ENCODE measurements around the gene SIPA1L3.
"Not testable (repeated sequence)": the region's sequence is repeated elsewhere in the genome, so short reads cannot be mapped to it uniquely, and the experiment has no call there.

The SIPA1L3 gene

DNA sequence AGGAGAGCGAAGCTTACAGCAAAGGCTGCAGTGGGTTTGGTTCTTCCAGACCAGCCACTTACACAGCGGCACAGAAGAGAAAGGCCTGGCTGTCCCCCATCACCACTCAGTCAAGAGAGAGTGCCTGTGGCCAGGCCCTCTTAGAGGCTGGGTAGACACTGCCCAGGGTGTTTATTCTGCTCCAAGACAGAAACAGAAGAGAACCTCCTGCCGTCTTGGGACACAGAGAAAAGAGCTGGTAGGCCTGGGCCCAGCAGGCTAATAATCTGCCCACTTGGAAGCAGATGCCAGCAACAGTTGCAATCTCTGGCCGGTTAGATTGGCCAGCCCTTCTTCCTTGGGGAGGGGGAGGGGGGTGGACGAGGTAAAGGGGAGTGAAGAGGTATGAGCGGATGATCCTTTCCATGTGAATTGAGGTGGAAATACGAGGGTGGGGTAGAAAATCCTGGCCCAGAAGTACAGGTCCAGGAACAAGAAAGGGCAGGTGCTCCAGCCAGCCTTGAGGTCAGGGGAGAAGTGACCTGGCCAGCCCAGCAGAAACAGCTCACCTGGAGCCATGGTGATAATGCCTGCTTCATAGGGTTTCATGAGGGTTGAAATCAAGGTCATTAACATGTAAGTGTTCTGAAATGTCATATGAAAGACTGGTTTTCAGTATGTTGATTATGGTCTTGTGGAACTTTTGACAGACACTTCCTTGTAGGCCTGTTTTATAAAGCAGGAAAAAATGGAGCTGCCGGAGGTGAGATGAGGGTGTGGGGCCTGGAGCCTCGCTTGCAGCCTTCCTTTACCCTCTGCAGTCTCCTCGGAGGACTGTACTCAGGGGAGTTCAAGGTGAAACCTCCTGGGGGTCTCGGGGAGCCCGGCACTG, 116.9 kb downstream of the SIPA1L3 start:
- DNase-seq = no peak

- no peak for DNase-seq
Measured at GRCh38 chr19:38024992-38025908, 118.2 kb downstream of the SIPA1L3 start.

GRCh38 chr19:38025909-38026307, 118.9 kb downstream of the SIPA1L3 start:
- no peak for DNase-seq

DNA sequence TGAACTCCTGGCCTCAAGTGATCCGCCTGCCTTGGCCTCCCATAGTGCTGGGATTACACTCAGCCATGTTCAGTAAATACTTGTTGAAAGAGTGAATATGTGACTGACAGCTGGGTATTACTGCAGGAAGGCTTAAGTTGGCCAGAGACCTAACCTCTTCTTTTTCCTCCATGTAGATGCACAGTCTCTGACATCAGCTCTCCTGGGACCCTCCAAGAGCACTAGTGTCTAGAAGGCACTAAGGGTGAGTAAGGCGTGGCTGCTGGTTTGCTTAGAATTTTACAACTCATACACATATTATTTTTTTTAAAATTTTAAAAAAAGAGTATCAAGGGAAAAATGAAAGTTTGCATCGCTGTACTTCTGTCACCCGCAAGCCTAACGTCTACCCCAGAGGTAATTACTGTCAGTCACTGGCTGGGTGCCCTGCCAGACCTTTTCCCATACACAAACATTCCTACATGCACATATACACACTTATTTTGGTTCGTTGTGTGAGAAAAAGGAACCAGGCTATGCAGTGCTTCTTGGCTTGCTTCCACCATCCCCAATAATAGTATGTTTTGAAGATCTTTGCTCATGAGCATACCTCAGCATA, 122.0 kb downstream of the SIPA1L3 start:
- DNase-seq = no peak

- not testable (repeated sequence) for DNase-seq
Measured at GRCh38 chr19:38030001-38030400, 123.0 kb downstream of the SIPA1L3 start.

- DNase-seq = no peak
Measured at GRCh38 chr19:38030686-38031422, 123.8 kb downstream of the SIPA1L3 start.

- no peak for DNase-seq
Measured at GRCh38 chr19:38031423-38031770, 124.4 kb downstream of the SIPA1L3 start.

DNA sequence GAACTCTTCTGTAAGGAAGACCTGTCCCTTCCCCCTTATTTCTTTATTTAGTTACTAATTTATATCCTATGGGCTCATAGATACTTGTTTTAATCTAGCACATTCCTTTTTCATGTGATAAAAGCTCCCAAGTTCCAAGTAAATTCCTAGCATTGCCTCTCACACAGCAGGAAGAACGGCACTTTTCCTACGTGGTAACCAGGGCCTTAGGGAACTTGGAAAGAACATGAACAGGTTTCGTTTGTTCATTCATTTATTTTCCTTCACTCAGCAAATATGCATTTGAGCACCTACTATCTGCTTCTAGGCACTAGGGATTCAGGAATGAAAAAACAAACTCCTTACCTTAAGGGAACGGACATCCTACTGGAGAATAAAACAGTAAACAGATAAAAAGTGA, 125.1 kb downstream of the SIPA1L3 start:
- DNase-seq = no peak

DNA sequence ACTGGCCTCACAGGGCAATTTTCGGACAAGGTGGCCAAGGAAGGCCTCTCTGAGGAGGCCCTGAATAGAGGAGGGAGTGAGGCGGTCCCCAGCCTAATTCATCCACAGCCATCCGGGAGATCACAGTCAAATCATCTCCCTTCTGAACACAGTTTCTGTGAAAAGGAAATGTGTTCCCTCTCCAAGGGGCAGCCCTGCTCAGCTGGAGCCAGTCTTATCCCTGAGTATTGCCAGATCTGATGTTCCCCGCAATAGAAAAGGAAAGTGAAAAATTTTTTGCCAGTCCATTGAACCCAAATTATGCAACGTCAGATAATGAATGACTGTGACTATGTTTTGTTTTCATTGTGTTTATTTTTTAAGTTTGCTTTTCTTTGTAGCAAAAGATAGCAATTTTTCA, 125.9 kb downstream of the SIPA1L3 start:
- no peak for DNase-seq

DNA sequence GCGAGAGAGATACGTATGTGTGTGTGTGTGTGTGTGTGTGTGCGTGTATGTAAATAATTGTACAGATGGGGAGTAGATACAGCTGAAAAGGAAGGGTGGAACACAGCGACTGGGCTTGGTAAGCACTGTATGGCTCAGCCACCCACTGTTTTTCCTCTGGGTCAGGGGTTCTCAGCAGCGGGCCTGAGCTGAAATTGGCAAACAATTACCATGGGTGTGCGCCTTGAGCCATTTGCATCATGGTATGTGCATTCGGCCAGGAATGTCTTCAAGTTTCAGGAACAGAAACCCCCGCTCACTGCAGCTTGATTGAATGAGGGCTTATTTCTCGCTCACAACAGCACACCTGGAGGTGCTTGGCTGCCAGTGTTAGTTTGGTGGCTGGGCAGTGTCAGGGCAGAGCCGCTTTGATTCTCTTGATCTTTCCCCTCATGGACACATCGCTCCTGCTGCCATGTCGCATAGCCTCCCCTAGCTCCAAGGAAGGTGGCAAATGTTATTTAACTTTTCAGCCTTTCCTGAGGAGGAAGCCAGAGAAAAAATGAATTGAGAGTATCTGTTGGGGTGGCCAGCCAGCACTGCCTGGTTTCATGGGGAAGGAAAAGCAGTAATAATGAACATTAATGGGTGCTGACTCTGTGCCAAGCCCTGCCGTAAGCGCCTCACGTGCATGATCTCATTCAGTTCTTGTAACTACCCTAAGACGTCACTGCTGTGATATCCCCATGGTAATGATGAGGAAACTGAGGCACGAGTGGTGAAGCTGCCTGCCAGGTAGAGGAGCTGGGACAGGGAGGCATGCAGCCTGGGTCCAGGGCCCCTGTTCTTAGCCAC, 126.9 kb downstream of the SIPA1L3 start:
- DNase-seq = peak; percentile 90

DNA sequence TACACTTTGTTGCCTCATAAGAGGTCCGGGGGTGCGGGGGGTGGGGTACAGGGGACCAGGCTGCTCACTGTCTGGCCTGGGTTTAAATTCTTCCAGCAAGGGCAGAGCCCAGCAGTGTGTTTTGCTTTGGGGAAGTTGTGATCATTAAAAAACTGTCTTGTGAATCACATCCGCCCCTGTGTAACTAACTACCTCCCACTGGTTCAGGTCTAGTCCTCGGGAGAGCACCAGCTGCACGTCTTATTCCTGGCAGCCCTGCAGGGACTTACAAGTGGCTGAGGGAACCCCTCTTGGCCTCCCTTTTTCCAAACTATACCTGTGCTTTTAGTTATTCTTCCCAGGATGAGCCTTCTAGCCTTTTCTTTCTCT, 127.5 kb downstream of the SIPA1L3 start:
- DNase-seq = peak; percentile 13

DNA sequence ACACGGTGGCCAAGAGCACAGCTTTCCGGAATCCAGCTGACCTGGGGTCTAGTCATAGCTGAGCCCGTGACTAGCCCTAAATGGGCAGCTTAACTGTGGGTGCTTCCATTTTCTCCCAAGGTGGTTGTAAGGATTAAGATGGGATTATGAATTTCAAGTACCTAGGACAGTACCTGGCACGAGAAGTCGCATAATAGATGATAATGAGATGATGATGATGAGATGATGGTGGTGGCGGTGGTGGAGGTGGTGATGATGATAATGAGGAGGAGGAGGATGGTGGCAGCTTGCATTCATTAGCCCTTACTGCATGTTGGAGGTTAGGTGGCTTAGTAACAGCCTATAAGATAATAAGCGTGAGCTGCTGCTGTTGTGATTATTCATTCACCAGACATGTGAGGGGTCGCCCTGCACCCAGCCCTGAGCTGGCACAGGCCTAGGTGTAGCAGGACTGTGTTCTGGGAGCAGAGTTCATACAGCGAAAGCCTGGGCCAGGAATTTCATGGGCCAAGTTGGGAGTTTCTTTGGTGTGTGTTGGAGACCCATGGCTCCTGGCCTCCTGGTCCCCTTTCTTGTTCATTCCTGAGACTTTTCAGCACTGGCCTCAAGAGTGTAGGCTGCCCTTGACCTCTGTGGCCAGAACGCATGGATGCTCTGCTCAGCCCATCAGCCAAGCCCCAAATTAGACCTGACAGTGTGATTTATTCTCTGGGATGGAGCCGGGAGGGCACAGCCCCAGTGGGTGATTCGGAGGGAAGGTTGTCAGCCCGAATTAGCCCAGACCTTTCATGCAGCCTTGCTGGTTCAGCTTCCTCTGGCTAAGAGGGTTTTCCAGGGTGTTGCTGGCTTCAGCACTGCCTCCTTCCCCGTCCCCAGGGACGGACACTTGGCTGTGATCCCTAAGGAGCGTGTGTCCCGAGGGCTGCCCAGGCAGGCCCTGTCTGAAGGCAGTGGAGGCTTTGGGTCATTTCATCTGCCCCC, 128.8 kb downstream of the SIPA1L3 start:
- no peak for DNase-seq

GRCh38 chr19:38036707-38037611, 130.0 kb downstream of the SIPA1L3 start:
- DNase-seq = peak; percentile 40

DNA sequence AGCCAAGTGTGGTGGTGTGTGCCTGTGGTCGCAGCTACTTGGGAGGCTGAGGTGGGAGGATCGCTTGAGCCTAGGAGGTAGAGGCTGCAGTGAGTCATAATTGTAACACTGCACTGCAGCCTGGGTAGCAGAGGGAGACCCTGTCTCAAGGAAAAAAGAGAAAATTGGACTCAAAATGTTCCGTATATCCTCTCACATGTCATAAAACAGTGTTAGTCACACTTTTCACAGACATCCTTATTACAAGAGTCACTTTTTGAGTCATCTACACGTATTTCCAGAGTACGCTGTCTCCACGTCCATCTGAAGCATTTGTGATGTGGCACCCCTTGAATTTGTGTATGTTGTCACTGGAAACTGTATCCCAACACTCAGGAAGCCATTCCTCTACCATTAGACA, 133.0 kb downstream of the SIPA1L3 start:
- no peak for DNase-seq

- DNase-seq = no peak
Measured at GRCh38 chr19:38042132-38042531, 135.1 kb downstream of the SIPA1L3 start.

GRCh38 chr19:38043649-38044144, 136.7 kb downstream of the SIPA1L3 start:
- DNase-seq = peak; percentile 84

GRCh38 chr19:38044267-38045111, 137.5 kb downstream of the SIPA1L3 start:
- DNase-seq = peak; percentile 10

- DNase-seq = no peak
Measured at GRCh38 chr19:38045554-38046253, 138.7 kb downstream of the SIPA1L3 start.

Measured in NCI-H146 (cell line).